ENCODE measurements around the gene MRPL27.
"Not testable (repeated sequence)": the region's sequence is repeated elsewhere in the genome, so short reads cannot be mapped to it uniquely, and the experiment has no call there.

MRPL27 gene

DNA sequence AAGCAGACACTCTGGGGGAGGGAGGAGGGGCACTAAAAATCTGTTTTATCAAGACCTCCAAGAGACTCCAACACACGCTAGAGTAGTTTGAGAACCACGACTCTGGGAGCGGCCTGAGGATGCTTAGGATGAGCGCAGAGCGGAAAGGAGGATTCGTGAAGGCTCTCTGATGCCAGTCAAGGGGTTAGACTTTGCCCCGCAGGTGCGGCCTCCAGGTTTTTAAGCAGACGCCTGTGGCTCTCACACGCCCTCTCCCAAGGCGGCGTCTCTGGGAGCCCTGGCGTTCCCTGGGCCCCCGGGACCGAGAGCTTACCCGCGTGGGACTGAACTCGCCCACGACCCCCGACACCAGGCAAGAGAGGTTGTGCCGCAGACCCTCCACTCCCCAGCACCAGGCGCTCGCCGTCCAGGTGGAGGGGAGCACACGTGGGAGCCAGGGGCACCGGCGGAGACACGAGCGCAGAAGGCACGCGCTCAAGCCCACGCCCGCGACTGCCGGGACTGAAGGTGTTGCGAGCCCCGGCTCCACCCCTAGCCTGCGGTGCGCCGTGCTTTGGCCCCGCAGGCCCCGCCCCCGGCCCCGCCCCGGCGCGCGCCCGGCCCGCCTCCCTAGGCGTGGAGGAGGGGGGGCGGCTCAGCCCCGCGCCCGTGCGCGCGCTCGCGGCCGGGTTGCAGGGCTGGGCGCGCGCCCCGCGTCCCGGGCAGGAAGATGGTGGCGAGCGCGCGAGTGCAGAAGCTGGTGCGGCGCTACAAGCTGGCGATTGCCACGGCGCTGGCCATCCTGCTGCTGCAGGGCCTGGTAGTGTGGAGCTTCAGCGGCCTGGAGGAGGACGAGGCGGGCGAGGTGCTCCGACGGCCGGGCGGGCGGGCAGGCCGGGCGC, 27.3 kb downstream of the MRPL27 start, which contains the start of gene XYLT2:
XYLT2 (plus strand) TSS at position 695 of the 881 bp plus-strand sequence; CDS start at position 710, 15 bp downstream.
- TF ChIP-seq, protein P1, sequence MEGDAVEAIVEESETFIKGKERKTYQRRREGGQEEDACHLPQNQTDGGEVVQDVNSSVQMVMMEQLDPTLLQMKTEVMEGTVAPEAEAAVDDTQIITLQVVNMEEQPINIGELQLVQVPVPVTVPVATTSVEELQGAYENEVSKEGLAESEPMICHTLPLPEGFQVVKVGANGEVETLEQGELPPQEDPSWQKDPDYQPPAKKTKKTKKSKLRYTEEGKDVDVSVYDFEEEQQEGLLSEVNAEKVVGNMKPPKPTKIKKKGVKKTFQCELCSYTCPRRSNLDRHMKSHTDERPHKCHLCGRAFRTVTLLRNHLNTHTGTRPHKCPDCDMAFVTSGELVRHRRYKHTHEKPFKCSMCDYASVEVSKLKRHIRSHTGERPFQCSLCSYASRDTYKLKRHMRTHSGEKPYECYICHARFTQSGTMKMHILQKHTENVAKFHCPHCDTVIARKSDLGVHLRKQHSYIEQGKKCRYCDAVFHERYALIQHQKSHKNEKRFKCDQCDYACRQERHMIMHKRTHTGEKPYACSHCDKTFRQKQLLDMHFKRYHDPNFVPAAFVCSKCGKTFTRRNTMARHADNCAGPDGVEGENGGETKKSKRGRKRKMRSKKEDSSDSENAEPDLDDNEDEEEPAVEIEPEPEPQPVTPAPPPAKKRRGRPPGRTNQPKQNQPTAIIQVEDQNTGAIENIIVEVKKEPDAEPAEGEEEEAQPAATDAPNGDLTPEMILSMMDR (IDR thresholded peaks at IDR 0.05; ENCODE audit: insufficient read depth, low read depth, low read length, missing control alignments), result no peak
- peak; percentile 94 for DNase-seq (ENCODE audit: low read depth)
- H3K4me3 ChIP-seq (ENCODE audit: low read depth, low read length), result peak within 1 kb of the TSS; percentile 73

DNA sequence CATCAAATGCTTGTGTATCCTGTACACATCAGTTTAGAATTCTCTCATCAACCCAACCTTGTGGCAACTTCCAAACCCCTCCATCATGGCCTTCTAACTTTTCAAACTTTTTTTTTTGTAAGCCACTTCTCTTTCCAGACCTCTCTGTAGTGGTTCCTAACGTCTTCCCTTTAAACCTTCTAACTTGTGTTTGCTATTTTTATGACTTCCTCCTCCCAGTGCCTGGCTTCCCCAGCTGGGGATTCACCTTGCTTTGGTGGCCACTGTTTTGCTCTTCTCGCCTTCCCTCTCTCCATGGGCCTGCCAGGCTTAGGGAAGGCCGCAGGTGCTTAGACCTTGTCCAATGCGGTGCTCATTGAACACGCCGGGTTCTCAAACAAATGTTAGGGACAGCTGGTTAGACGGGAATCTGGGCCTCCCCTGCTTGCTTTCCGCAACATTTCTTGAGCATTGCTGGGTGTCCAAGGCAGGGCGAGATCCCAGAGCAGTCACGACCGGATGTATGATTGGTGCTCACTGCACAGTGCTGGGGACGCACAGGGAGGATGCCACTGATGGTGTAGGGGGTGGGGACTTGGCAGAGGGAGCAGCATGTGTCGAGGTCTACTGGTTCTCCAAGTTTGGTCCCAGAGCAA, 28.1 kb downstream of the MRPL27 start:
- no peak for DNase-seq (ENCODE audit: low read depth)
- TF ChIP-seq, protein P1 (IDR thresholded peaks at IDR 0.05; ENCODE audit: insufficient read depth, low read depth, low read length, missing control alignments), result no peak
- H3K4me3 ChIP-seq (ENCODE audit: low read depth, low read length), result no peak overlapping the region

DNA sequence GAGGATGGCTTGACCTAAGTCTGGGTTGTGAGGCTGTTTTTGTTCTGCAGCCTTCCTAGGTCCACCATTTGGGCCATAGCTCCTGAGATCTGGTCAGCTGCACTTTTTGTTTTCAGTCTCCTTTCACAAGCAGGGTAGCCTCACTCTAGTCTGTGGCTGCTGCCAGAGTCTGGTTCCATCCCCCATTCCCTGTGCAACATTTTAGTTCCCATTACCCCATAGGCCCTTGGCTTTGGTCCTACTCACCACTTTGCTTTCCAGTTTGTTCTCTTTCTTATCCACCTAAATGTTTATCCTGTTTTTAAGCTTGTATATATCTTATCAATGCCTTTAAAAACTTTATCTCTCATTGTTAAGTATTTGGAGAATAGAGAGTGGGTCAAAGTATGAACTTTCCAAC, 33.6 kb downstream of the MRPL27 start:
- DNase-seq (ENCODE audit: low read depth), result no peak
- no peak overlapping the region for H3K4me3 ChIP-seq (ENCODE audit: low read depth, low read length)
- TF ChIP-seq, protein P1 (IDR thresholded peaks at IDR 0.05; ENCODE audit: insufficient read depth, low read depth, low read length, missing control alignments), result no peak

DNA sequence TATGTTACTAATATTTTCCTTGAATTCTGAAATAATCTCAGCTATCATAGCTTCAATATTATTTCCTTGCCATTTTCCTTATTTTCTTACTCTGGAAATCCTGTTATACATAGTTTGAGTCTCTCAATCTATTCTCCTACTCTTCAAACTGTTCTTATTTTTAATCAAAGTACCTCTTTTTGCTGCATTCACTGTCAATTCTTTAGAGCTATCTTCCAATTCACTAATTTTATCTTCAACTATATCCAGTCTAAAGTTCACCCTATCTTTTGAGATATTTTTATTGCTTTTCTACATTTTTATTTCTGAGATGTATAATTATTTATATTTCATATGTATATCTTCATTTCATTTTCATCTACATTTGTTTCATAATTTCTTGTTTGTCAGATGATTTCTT, 34.3 kb downstream of the MRPL27 start:
- DNase-seq (ENCODE audit: low read depth), result no peak
- H3K4me3 ChIP-seq (ENCODE audit: low read depth, low read length), result no peak overlapping the region
- TF ChIP-seq, protein P1 (IDR thresholded peaks at IDR 0.05; ENCODE audit: insufficient read depth, low read depth, low read length, missing control alignments), result no peak

DNA sequence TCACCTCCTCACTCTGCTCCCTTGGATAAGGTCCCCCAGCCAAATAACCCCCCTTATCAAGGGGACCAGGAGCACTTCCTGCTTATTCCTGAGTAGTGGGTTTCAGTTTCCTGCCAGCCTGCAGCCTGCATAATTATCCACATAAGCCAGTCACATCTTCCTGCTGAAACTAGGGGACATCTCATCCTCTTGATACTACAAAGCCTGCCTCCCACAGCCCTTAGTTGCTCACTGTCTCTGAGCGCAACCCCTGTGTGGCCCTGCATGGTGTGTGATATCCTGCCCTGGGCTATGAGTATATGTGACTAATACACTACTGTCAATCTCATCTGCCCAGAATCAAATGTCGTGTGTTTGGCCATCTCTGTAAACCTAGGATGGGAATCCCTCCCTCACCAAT, 35.0 kb downstream of the MRPL27 start:
- TF ChIP-seq, protein P1 (IDR thresholded peaks at IDR 0.05; ENCODE audit: insufficient read depth, low read depth, low read length, missing control alignments), result no peak
- no peak for DNase-seq (ENCODE audit: low read depth)
- no peak overlapping the region for H3K4me3 ChIP-seq (ENCODE audit: low read depth, low read length)

DNA sequence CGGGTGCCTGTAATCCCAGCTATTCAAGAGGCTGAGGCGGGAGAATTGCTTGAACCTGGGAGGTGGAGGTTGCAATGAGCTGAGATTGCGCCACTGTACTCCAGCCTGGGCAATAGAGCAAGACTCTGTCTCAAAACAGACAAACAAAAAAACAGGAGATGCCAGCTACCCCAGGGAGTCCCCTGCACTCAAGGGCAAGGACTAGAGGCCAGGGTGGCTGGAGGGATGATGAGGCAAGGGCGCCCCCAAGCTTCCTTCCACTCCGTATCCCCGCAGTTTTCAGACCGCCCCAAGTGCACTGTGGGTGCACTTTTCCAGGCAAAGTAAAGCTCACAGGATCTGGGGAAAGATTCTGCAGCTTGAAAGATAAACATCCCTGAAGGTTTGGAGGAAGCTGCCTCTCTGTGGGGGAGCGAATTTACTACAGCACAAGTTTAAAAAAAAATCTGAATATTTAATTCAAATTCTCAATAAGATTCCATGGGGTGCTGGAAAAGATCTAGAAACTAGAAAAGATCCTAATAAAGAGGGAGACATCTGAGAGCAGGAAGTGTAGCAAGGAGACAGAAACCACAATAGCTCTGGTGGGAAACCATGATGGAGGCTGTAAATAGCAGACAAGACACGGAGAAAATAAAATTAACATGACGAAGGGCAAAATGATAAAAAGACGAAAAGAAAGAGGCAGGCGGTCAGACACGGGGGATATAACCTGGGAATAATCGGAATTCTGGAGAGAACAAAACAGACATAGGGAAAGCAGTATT, 39.5 kb downstream of the MRPL27 start:
- DNase-seq (ENCODE audit: low read depth); H3K4me3 ChIP-seq (ENCODE audit: low read depth, low read length): not testable (repeated sequence)

DNA sequence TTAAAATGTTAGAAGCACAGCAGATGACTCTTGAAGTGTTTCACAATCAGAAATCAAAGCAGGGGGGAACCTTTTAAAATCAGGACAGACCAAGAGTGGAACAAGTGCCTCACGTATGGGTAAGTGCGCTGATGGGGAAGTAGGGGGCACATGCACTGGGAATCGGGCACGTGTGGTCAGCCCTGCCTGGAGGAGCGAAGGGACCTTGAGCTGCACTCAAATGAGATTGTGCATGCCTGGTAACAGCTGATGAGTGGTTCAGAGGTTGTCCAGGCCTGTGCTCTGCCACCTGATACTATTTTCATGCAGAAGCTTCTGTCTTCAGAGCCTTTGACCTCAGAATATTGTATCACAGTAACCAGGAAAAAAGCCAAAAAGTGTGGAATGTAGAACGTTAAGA, 40.8 kb downstream of the MRPL27 start:
- DNase-seq (ENCODE audit: low read depth), result no peak
- TF ChIP-seq, protein P1 (IDR thresholded peaks at IDR 0.05; ENCODE audit: insufficient read depth, low read depth, low read length, missing control alignments), result no peak
- no peak overlapping the region for H3K4me3 ChIP-seq (ENCODE audit: low read depth, low read length)
